ENCODE data around the gene NLN.

The NLN gene

GRCh38 chr5:65766781-65767180, 44.8 kb downstream of the NLN start:
- Histone ChIP-seq H3K9me3 (ENCODE audit: control insufficient read depth, insufficient read depth, low read depth, low read length) (no peaks in the 10 kb centered on the region), H3K4me3 (ENCODE audit: low read depth, low read length) (no peak overlapping the region), H3K27ac (ENCODE audit: extremely low read depth, low read depth, low read length) (no peak overlapping the region), H3K4me1 (ENCODE audit: control insufficient read depth, insufficient read depth, low read length) (no peaks in the 10 kb centered on the region), H3K36me3 (ENCODE audit: control insufficient read depth in 2 of 2, insufficient read depth in 1 of 2, low read length in 2 of 2) (peaks cover 4 to 11% of the 10 kb centered on the region in 2 experiments)
- ChIA-PET CTCF (no interaction called here), POLR2A (no interaction called here)
- TF ChIP-seq ZNF324 (tag by site-specific recombination; IDR thresholded peaks at IDR 0.05) (no peak), ZNF692 (tag by site-specific recombination; IDR thresholded peaks at IDR 0.05) (no peak), ZNF266 (tag by site-specific recombination; IDR thresholded peaks at IDR 0.05; ENCODE audit: low read depth) (no peak), ZNF350 (tag by site-specific recombination; IDR thresholded peaks at IDR 0.05) (no peak), ZXDB (tag by site-specific recombination; IDR thresholded peaks at IDR 0.05) (no peak), BCL11B (tag by site-specific recombination; IDR thresholded peaks at IDR 0.05; ENCODE audit: low read depth) (no peak), ZFP69B (tag by site-specific recombination; IDR thresholded peaks at IDR 0.05) (no peak)
- TF ChIP-seq, protein P1, sequence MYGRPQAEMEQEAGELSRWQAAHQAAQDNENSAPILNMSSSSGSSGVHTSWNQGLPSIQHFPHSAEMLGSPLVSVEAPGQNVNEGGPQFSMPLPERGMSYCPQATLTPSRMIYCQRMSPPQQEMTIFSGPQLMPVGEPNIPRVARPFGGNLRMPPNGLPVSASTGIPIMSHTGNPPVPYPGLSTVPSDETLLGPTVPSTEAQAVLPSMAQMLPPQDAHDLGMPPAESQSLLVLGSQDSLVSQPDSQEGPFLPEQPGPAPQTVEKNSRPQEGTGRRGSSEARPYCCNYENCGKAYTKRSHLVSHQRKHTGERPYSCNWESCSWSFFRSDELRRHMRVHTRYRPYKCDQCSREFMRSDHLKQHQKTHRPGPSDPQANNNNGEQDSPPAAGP (tag by site-specific recombination; IDR thresholded peaks at IDR 0.05): no peak
- TF ChIP-seq, protein P2, sequence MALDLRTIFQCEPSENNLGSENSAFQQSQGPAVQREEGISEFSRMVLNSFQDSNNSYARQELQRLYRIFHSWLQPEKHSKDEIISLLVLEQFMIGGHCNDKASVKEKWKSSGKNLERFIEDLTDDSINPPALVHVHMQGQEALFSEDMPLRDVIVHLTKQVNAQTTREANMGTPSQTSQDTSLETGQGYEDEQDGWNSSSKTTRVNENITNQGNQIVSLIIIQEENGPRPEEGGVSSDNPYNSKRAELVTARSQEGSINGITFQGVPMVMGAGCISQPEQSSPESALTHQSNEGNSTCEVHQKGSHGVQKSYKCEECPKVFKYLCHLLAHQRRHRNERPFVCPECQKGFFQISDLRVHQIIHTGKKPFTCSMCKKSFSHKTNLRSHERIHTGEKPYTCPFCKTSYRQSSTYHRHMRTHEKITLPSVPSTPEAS (tag by site-specific recombination; IDR thresholded peaks at IDR 0.05): no peak

DNA sequence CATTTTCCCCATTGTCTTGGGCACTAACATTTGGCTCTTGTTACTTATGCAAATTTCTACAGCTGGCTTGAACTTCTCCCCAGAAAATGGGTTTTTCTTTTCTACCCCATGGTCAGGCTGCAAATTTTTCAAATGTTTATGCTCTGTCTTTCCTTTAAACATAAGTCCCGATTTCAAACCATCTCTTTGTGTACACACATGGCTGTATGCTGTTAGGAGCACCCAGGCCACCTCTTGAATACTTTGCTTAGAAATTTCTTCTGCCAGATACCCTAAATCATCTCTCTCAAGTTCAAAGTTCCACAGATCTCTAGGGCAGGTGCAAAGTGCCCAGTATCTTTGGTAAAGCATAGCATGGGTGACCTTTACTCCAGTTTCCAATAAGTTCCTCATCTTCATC, 45.6 kb downstream of the NLN start:
- ChIA-PET CTCF (no interaction called here), POLR2A (no interaction called here)

More for the DNA sequence above, 45.6 kb downstream of the NLN start:
- Histone ChIP-seq H3K9me3 (ENCODE audit: control insufficient read depth, insufficient read depth, low read depth, low read length) (no peaks in the 10 kb centered on the region), H3K36me3 (ENCODE audit: control insufficient read depth in 2 of 2, insufficient read depth in 1 of 2, low read length in 2 of 2) (peaks cover 4 to 11% of the 10 kb centered on the region in 2 experiments), H3K27ac (ENCODE audit: extremely low read depth, low read depth, low read length) (no peak overlapping the region), H3K4me1 (ENCODE audit: control insufficient read depth, insufficient read depth, low read length) (no peaks in the 10 kb centered on the region), H3K4me3 (ENCODE audit: low read depth, low read length) (no peak overlapping the region)
- TF ChIP-seq ZNF174 (tag by site-specific recombination; IDR thresholded peaks at IDR 0.05) (no peak), ZNF549 (tag by site-specific recombination; IDR thresholded peaks at IDR 0.05) (no peak), ZBTB49 (tag by site-specific recombination; IDR thresholded peaks at IDR 0.05; ENCODE audit: low read depth) (no peak), GLI2 (tag by site-specific recombination; IDR thresholded peaks at IDR 0.05; ENCODE audit: borderline replicate concordance, low read depth) (no peak), ZSCAN16 (tag by site-specific recombination; IDR thresholded peaks at IDR 0.05) (no peak), ZNF692 (tag by site-specific recombination; IDR thresholded peaks at IDR 0.05) (no peak), BCL11A (tag by site-specific recombination; IDR thresholded peaks at IDR 0.05; ENCODE audit: low read depth) (no peak), ZNF132 (tag by site-specific recombination; IDR thresholded peaks at IDR 0.05; ENCODE audit: borderline replicate concordance) (no peak), ZBTB20 (tag by site-specific recombination; IDR thresholded peaks at IDR 0.05) (no peak), ZNF292 (tag by site-specific recombination; IDR thresholded peaks at IDR 0.05; ENCODE audit: borderline replicate concordance, low read depth) (no peak)
- TF ChIP-seq, protein P2 (tag by site-specific recombination; IDR thresholded peaks at IDR 0.05): no peak
- TF ChIP-seq, protein P3, sequence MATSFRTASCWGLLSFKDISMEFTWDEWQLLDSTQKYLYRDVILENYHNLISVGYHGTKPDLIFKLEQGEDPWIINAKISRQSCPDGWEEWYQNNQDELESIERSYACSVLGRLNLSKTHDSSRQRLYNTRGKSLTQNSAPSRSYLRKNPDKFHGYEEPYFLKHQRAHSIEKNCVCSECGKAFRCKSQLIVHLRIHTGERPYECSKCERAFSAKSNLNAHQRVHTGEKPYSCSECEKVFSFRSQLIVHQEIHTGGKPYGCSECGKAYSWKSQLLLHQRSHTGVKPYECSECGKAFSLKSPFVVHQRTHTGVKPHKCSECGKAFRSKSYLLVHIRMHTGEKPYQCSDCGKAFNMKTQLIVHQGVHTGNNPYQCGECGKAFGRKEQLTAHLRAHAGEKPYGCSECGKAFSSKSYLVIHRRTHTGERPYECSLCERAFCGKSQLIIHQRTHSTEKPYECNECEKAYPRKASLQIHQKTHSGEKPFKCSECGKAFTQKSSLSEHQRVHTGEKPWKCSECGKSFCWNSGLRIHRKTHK (tag by site-specific recombination; IDR thresholded peaks at IDR 0.05): no peak
- TF ChIP-seq, protein P4, sequence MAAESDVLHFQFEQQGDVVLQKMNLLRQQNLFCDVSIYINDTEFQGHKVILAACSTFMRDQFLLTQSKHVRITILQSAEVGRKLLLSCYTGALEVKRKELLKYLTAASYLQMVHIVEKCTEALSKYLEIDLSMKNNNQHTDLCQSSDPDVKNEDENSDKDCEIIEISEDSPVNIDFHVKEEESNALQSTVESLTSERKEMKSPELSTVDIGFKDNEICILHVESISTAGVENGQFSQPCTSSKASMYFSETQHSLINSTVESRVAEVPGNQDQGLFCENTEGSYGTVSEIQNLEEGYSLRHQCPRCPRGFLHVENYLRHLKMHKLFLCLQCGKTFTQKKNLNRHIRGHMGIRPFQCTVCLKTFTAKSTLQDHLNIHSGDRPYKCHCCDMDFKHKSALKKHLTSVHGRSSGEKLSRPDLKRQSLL (tag by site-specific recombination; IDR thresholded peaks at IDR 0.05): no peak
